Natural killer cell (primary cell): ENCODE data around the gene JOSD2. TPM values are rescaled to one million over a fixed set of nuclear protein-coding genes. Genes with fewer than 3 reads are reported as not detected.

ENCODE experiments used
- ATAC-seq, 3 donors: fragments of 150-1000 bp in 2 of 3; fragments of 200-7000 bp in 1 of 3; cut with Tn5 transposase; 1 replicate in 1 of 3; 2 replicates in 2 of 3; pipeline ENCODE4 v1.10.0; 2021; ENCODE audit warnings: mild to moderate bottlenecking in 2 of 3, moderate library complexity in 2 of 3
- DNase-seq, 2 donors: peaks; one replicate each; pipeline versions ENCODE4 v3.0.0 to v3.0.0-alpha.2; 2013 to 2021; ENCODE audit warnings: mixed read lengths in 1 of 2
- H3K27ac ChIP-seq: one replicate; pipeline ENCODE4 v1.5.1; 2013; ENCODE audit warnings: mild to moderate bottlenecking, low read length
- H3K27me3 ChIP-seq: one replicate; pipeline ENCODE4 v1.6.1; 2013; ENCODE audit warnings: low read length; ENCODE audit not compliant: control insufficient read depth, insufficient read depth
- H3K36me3 ChIP-seq: one replicate; pipeline ENCODE4 v1.6.1; 2013; ENCODE audit warnings: low read length; ENCODE audit not compliant: control insufficient read depth, insufficient read depth
- H3K4me1 ChIP-seq: one replicate; pipeline ENCODE4 v1.6.1; 2013; ENCODE audit warnings: low read length; ENCODE audit not compliant: control insufficient read depth, insufficient read depth
- H3K4me3 ChIP-seq: one replicate; pipeline ENCODE4 v1.5.1; 2013; ENCODE audit warnings: low read length
- H3K9me3 ChIP-seq: one replicate; pipeline ENCODE4 v1.6.1; 2013; ENCODE audit warnings: low read length; ENCODE audit not compliant: control insufficient read depth, insufficient read depth
- H3K27ac Mint-ChIP-seq, 2 donors: one replicate each; pipeline ENCODE4 v1.8.0; 2022; ENCODE audit warnings: mild to moderate bottlenecking in 2 of 2, mixed read lengths in 2 of 2, moderate library complexity in 1 of 2
- H3K27me3 Mint-ChIP-seq, 2 donors: one replicate each; pipeline ENCODE4 v1.8.0; 2022; ENCODE audit warnings: low read depth in 2 of 2, mixed read lengths in 2 of 2
- H3K36me3 Mint-ChIP-seq: one replicate; pipeline ENCODE4 v1.8.0; 2022; ENCODE audit warnings: mixed read lengths
- H3K4me1 Mint-ChIP-seq, 2 donors: one replicate each; pipeline ENCODE4 v1.8.0; 2022; ENCODE audit warnings: mixed read lengths in 2 of 2
- H3K4me3 Mint-ChIP-seq: one replicate; pipeline ENCODE4 v1.8.0; 2022; ENCODE audit warnings: mild to moderate bottlenecking, moderate library complexity, mixed read lengths
- H3K9me3 Mint-ChIP-seq, 2 donors: one replicate each; pipeline ENCODE4 v1.8.0; 2022; ENCODE audit warnings: mixed read lengths in 2 of 2
- CTCF ChIP-seq: fragments of 200-600 bp; IDR thresholded peaks from one replicate; pipeline ENCODE4 v1.8.0; 2022; ENCODE audit warnings: antibody characterized with exemption
- WGBS: methylation state at CpG from one replicate; pipeline ENCODE4 v1.1.7; 2013; ENCODE audit warnings: missing lambda C conversion rate; ENCODE audit not compliant: insufficient coverage; 5-methylcytosine and 5-hydroxymethylcytosine counted together
- intact Hi-C: fragments of 100-400 bp; cut with micrococcal nuclease; formaldehyde crosslinking; loops from one replicate; pipeline ENCODE4 v1.14.2; 2022
- total RNA-seq, 4 donors: library from RNA; stranded (reverse); fragments of 120-200 nt in 1 of 4; gene quantifications; one replicate each; pipeline versions ENCODE4 v1.2.3 to v1.2.4, GENCODE V29; 2013 to 2022

The JOSD2 gene
- total RNA-seq, 3 donors from 2014 or later (not counting 1 experiment from before 2014, with no cell fraction given), result 18.8 to 22.0 (median 20.3) TPM

GRCh38 chr19:50486823-50487515 is 24.0 kb downstream of the JOSD2 start:
- H3K9me3 ChIP-seq, result no peaks in the 10 kb centered on the region
- no peaks in the 10 kb centered on the region for H3K27me3 ChIP-seq
- no peak overlapping the region for H3K27ac ChIP-seq
- ATAC-seq (peak in 1 of 3 donors; percentile 40), DNase-seq (peak; percentile 32 to 71)
- Mint-ChIP-seq H3K4me1 (peaks cover 5 to 37% of the 10 kb centered on the region in 2 donors), H3K4me3 (no peak overlapping the region), H3K27me3 (no peaks in the 10 kb centered on the region), H3K27ac (no peak overlapping the region), H3K9me3 (no peaks in the 10 kb centered on the region), H3K36me3 (no peaks in the 10 kb centered on the region)
- peaks cover 7% of the 10 kb centered on the region for H3K4me1 ChIP-seq
- TF ChIP-seq CTCF, result peak; percentile 41
- 87% methylated on average over 18 of the region's 18 CpGs for WGBS
- peaks cover 4% of the 10 kb centered on the region for H3K36me3 ChIP-seq
- intact Hi-C loops, result no loop called here
- H3K4me3 ChIP-seq, result no peak overlapping the region

- no peaks in the 10 kb centered on the region for H3K9me3 Mint-ChIP-seq
- no peak overlapping the region for H3K4me3 ChIP-seq
- no peaks in the 10 kb centered on the region for H3K27me3 Mint-ChIP-seq
- TF ChIP-seq CTCF, result no peak
- H3K27ac Mint-ChIP-seq, result peak overlapping the region; percentile 29 to 59
- H3K27me3 ChIP-seq, result no peaks in the 10 kb centered on the region
- H3K36me3 ChIP-seq, result peaks cover 17% of the 10 kb centered on the region
- H3K9me3 ChIP-seq, result no peaks in the 10 kb centered on the region
- DNase-seq, result no peak
- H3K4me1 ChIP-seq, result no peaks in the 10 kb centered on the region
- H3K27ac ChIP-seq, result no peak overlapping the region
- ATAC-seq, result no peak
- H3K36me3 Mint-ChIP-seq, result no peaks in the 10 kb centered on the region
- H3K4me1 Mint-ChIP-seq, result peaks cover 5 to 30% of the 10 kb centered on the region in 2 donors
- intact Hi-C loops, result no loop called here
- no peak overlapping the region for H3K4me3 Mint-ChIP-seq
- 90% methylated on average over 10 of the region's 10 CpGs for WGBS
Measured at GRCh38 chr19:50485284-50485955, 25.6 kb downstream of the JOSD2 start.

GRCh38 chr19:50482916-50483315 is 28.1 kb downstream of the JOSD2 start:
- Mint-ChIP-seq H3K27me3 (no peaks in the 10 kb centered on the region), H3K27ac (no peak overlapping the region), H3K4me1 (peaks cover 11 to 34% of the 10 kb centered on the region in 2 donors), H3K4me3 (no peak overlapping the region), H3K36me3 (no peaks in the 10 kb centered on the region), H3K9me3 (no peaks in the 10 kb centered on the region)
- Histone ChIP-seq H3K4me3 (no peak overlapping the region), H3K36me3 (peaks cover 36% of the 10 kb centered on the region), H3K9me3 (no peaks in the 10 kb centered on the region), H3K27ac (no peak overlapping the region), H3K27me3 (no peaks in the 10 kb centered on the region), H3K4me1 (peaks cover 6% of the 10 kb centered on the region)
- intact Hi-C loops, result no loop called here
- 96% methylated on average over 10 of the region's 10 CpGs for WGBS
- no peak for TF ChIP-seq CTCF
- DNase-seq (no peak), ATAC-seq (no peak)
